KMS-11 (cell line): ENCODE measurements around the gene FIG4.
"Not testable (repeated sequence)": the region's sequence is repeated elsewhere in the genome, so short reads cannot be mapped to it uniquely, and the experiment has no call there.

Experiments used
- H2AFZ ChIP-seq: fragments of 200-600 bp; sonication (generic); 2 replicates; pipeline ENCODE4 v1.6.1; 2016; ENCODE audit warnings: antibody characterized with exemption, mixed run types, low read depth
- H3K27ac ChIP-seq: fragments of 200-600 bp; sonication (generic); 2 replicates; pipeline ENCODE4 v1.6.1; 2016; ENCODE audit warnings: mild to moderate bottlenecking, mixed run types
- H3K27me3 ChIP-seq: fragments of 200-600 bp; sonication (generic); 2 replicates; pipeline ENCODE4 v1.6.1; 2017; ENCODE audit warnings: mild to moderate bottlenecking, low read depth, mixed run types, moderate library complexity; ENCODE audit not compliant: insufficient read depth
- H3K36me3 ChIP-seq: fragments of 200-600 bp; sonication (generic); 2 replicates; pipeline ENCODE4 v1.6.1; 2017; ENCODE audit warnings: mild to moderate bottlenecking, mixed run types; ENCODE audit not compliant: insufficient read depth
- H3K4me1 ChIP-seq: fragments of 200-600 bp; sonication (generic); 2 replicates; pipeline ENCODE4 v1.6.1; 2016; ENCODE audit warnings: mild to moderate bottlenecking, low read depth, mixed run types; ENCODE audit not compliant: poor library complexity, severe bottlenecking
- H3K4me2 ChIP-seq: fragments of 200-600 bp; sonication (generic); 2 replicates; pipeline ENCODE4 v1.7.0; 2016; ENCODE audit warnings: mild to moderate bottlenecking, mixed run types
- H3K4me3 ChIP-seq: fragments of 200-600 bp; sonication (generic); IDR thresholded peaks from 2 replicates; pipeline ENCODE4 v1.6.1; 2017; ENCODE audit warnings: low read depth, low read length, mixed read lengths; ENCODE audit not compliant: insufficient read depth
- H3K79me2 ChIP-seq: fragments of 200-600 bp; sonication (generic); 2 replicates; pipeline ENCODE4 v1.6.1; 2016; ENCODE audit warnings: low read depth, mixed run types; ENCODE audit not compliant: insufficient read depth
- H3K9ac ChIP-seq: fragments of 200-600 bp; sonication (generic); 2 replicates; pipeline ENCODE4 v1.6.1; 2016; ENCODE audit warnings: mild to moderate bottlenecking, mixed run types
- H4K20me1 ChIP-seq: fragments of 200-600 bp; sonication (generic); 2 replicates; pipeline ENCODE4 v1.6.1; 2016; ENCODE audit warnings: mild to moderate bottlenecking, mixed run types; ENCODE audit not compliant: insufficient read depth
- TF ChIP-seq, protein P1 (sequence below): fragments of 200-600 bp; sonication (generic); conservative IDR thresholded peaks from 2 replicates; pipeline ENCODE4 v1.6.1; 2017; ENCODE audit warnings: low read depth, mild to moderate bottlenecking, antibody characterized with exemption, low read length, moderate library complexity, mixed read lengths

FIG4 gene

DNA sequence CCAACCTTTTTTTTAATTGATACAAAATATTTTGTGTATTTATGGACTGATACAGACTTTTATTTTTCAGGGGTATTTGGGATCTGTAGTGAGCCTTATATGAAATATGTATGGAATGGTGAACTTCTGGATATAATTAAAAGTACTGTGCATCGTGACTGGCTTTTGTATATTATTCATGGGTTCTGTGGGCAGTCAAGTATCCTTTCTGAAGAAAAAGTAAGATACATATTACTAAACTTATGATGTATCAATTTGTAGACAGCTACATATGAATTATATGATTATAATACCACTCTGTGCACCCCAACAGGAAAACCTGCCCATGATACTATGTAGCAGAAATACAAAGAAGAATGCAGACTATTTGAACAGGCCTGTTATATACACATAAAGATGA lies 47.2 kb downstream of the FIG4 start:
- Histone ChIP-seq H3K27ac (no peak overlapping the region), H3K9ac (no peak overlapping the region), H3K4me3 (no peak overlapping the region), H3K4me2 (no peak overlapping the region), H3K4me1 (no peaks in the 10 kb centered on the region), H2AFZ (no peak overlapping the region), H3K36me3 (no peaks in the 10 kb centered on the region), H4K20me1 (no peaks in the 10 kb centered on the region), H3K27me3 (no peaks in the 10 kb centered on the region), H3K79me2 (no peaks in the 10 kb centered on the region)
- TF ChIP-seq, protein P1, sequence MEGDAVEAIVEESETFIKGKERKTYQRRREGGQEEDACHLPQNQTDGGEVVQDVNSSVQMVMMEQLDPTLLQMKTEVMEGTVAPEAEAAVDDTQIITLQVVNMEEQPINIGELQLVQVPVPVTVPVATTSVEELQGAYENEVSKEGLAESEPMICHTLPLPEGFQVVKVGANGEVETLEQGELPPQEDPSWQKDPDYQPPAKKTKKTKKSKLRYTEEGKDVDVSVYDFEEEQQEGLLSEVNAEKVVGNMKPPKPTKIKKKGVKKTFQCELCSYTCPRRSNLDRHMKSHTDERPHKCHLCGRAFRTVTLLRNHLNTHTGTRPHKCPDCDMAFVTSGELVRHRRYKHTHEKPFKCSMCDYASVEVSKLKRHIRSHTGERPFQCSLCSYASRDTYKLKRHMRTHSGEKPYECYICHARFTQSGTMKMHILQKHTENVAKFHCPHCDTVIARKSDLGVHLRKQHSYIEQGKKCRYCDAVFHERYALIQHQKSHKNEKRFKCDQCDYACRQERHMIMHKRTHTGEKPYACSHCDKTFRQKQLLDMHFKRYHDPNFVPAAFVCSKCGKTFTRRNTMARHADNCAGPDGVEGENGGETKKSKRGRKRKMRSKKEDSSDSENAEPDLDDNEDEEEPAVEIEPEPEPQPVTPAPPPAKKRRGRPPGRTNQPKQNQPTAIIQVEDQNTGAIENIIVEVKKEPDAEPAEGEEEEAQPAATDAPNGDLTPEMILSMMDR = no peak

DNA sequence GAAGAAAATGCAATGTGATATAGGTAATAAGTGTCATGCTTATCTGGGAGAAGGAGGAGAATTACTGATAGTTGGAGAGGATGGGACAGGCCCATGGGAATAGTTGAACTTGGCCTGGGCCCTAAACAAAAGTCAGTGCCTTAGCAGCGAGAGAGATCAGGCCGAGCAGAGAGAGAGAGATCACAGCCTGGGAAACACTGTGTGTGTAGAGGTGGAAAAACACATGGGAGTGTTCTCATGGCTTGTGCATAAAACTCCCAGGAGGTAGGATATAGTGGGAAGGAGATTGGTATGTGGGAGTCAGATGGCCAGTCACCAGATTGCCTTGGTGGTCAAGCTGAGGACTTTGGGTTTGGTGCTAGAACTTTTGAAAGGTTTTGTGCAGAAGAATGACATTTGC lies 47.6 kb downstream of the FIG4 start:
- no peaks in the 10 kb centered on the region for H3K36me3 ChIP-seq
- H3K9ac ChIP-seq = no peak overlapping the region
- no peak overlapping the region for H3K27ac ChIP-seq
- no peaks in the 10 kb centered on the region for H3K4me1 ChIP-seq
- H3K4me2 ChIP-seq = no peak overlapping the region
- H3K4me3 ChIP-seq = no peak overlapping the region
- no peaks in the 10 kb centered on the region for H3K79me2 ChIP-seq
- H2AFZ ChIP-seq = no peak overlapping the region
- no peaks in the 10 kb centered on the region for H4K20me1 ChIP-seq
- H3K27me3 ChIP-seq = no peaks in the 10 kb centered on the region
- TF ChIP-seq, protein P1 = no peak

DNA sequence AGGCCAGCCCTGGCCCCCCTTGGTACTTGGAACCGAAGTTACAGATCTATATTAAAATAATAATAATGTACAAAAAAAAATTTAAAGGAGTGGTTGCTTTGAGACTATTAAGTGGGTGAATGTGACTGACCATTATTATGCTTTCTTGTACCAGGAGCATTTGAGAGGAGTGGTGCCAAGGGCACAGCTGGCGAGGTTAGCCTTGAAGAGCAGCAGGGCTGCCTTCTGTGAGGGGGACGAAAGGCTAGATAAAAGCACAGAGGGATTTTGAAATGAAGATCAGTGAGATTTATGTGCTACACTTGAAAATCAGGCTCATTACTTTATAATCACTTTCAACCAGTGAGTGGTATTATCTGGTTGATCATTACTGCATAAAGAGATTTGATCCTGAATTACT lies 48.6 kb downstream of the FIG4 start:
- no peak overlapping the region for H3K4me3 ChIP-seq
- no peaks in the 10 kb centered on the region for H3K79me2 ChIP-seq
- no peak overlapping the region for H3K27ac ChIP-seq
- no peaks in the 10 kb centered on the region for H4K20me1 ChIP-seq
- TF ChIP-seq, protein P1 = no peak
- H3K36me3 ChIP-seq = no peaks in the 10 kb centered on the region
- H3K4me1 ChIP-seq = no peaks in the 10 kb centered on the region
- H3K27me3 ChIP-seq = no peaks in the 10 kb centered on the region
- H2AFZ ChIP-seq = no peak overlapping the region
- no peak overlapping the region for H3K4me2 ChIP-seq
- H3K9ac ChIP-seq = no peak overlapping the region

DNA sequence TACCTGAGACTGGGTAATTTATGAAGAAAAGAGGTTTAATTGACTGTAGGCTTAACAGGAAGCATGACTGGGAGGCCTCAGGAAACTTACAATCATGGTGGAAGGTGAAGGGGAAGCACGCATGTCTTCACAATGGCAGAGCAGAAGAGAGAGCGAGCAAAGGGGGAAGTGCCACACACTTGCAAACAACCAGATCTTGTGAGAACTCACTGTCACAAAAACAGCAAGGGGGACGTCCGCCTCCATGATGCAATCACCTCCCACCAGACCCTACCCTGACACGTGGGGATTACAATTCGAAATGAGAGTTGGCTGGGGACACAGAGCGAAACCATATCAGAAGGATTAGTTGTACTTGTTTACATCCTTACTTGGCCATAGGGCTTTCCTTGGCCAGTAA lies 49.7 kb downstream of the FIG4 start:
- H3K4me1 ChIP-seq = no peaks in the 10 kb centered on the region
- H2AFZ ChIP-seq = no peak overlapping the region
- no peak overlapping the region for H3K9ac ChIP-seq
- no peak overlapping the region for H3K4me3 ChIP-seq
- no peak overlapping the region for H3K4me2 ChIP-seq
- no peaks in the 10 kb centered on the region for H3K79me2 ChIP-seq
- H4K20me1 ChIP-seq = no peaks in the 10 kb centered on the region
- TF ChIP-seq, protein P1 = no peak
- H3K27me3 ChIP-seq = no peaks in the 10 kb centered on the region
- H3K36me3 ChIP-seq = no peaks in the 10 kb centered on the region
- no peak overlapping the region for H3K27ac ChIP-seq

DNA sequence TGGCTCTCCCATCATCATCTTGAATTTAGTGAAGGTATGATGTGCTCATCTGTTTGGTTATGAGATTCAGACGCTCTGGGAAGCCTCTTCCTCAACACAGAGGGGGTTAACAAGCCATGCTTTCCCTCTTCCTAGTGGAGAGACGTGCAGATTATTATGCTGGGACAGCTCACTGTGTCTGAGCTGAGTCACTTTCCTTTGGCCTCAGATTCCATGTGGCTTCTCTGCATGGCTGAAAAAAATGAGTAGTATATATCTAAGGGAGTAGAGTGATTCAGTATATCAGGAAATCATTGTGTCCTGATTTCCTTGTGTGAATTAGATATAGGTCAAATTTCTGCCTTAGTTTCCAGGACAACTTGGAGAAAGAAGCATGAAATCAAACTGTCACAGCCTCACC lies 52.6 kb downstream of the FIG4 start:
- Histone ChIP-seq H3K27me3 (no peaks in the 10 kb centered on the region), H3K9ac (no peak overlapping the region), H3K4me2 (no peak overlapping the region), H3K27ac (no peak overlapping the region), H3K4me1 (no peaks in the 10 kb centered on the region), H3K4me3 (no peak overlapping the region), H3K36me3 (no peaks in the 10 kb centered on the region), H3K79me2 (no peaks in the 10 kb centered on the region), H2AFZ (no peak overlapping the region), H4K20me1 (no peaks in the 10 kb centered on the region)
- TF ChIP-seq, protein P1 = no peak

DNA sequence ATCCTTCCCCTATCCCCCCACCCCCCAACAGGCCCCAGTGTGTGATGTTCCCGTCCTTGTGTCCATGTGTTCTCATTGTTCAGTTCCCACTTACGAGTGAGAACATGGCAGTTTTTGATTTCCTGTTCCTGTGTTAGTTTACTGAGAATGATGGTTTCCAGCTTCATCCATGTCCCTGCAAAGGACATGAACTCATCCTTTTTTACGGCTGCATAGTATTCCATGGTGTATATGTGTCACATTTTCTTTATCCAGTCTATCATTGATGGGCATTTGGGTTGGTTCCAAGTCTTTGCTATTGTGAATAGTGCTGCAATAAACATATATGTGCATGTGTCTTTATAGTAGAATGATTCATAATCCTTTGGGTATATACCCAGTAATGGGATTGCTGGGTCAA lies 53.7 kb downstream of the FIG4 start:
- H3K4me1 ChIP-seq, H2AFZ ChIP-seq, H3K36me3 ChIP-seq, H3K9ac ChIP-seq, H3K4me3 ChIP-seq, H3K27me3 ChIP-seq, H3K27ac ChIP-seq, H3K4me2 ChIP-seq, H4K20me1 ChIP-seq, H3K79me2 ChIP-seq: not testable (repeated sequence)
